Measurements from ENCODE around the gene PHACTR4.
"Not testable (repeated sequence)": the region's sequence is repeated elsewhere in the genome, so short reads cannot be mapped to it uniquely, and the experiment has no call there.

The PHACTR4 gene

GRCh38 chr1:28368608-28369007 lies 932 bp upstream of the PHACTR4 start:
- DNase-seq (ENCODE audit: low read depth); H3K4me3 ChIP-seq (ENCODE audit: low read depth, low read length): not testable (repeated sequence)

GRCh38 chr1:28370239-28371009 lies 884 bp downstream of the PHACTR4 start:
- H3K4me3 ChIP-seq (ENCODE audit: low read depth, low read length), result peak overlapping the region; percentile 84
- DNase-seq (ENCODE audit: low read depth), result no peak

- H3K4me3 ChIP-seq (ENCODE audit: low read depth, low read length), result no peak overlapping the region
- no peak for DNase-seq (ENCODE audit: low read depth)
Measured at GRCh38 chr1:28371010-28371377, 1.5 kb downstream of the PHACTR4 start.

GRCh38 chr1:28373450-28373849 lies 3.9 kb downstream of the PHACTR4 start:
- H3K4me3 ChIP-seq (ENCODE audit: low read depth, low read length); DNase-seq (ENCODE audit: low read depth): not testable (repeated sequence)

GRCh38 chr1:28374297-28374696 lies 4.8 kb downstream of the PHACTR4 start:
- no peak for DNase-seq (ENCODE audit: low read depth)
- no peak overlapping the region for H3K4me3 ChIP-seq (ENCODE audit: low read depth, low read length)

- not testable (repeated sequence) for DNase-seq (ENCODE audit: low read depth); H3K4me3 ChIP-seq (ENCODE audit: low read depth, low read length)
Measured at GRCh38 chr1:28375598-28375997, 6.1 kb downstream of the PHACTR4 start.

- not testable (repeated sequence) for DNase-seq (ENCODE audit: low read depth); H3K4me3 ChIP-seq (ENCODE audit: low read depth, low read length)
Measured at GRCh38 chr1:28376195-28376594, 6.7 kb downstream of the PHACTR4 start.

- no peak for DNase-seq (ENCODE audit: low read depth)
- no peak overlapping the region for H3K4me3 ChIP-seq (ENCODE audit: low read depth, low read length)
Measured at GRCh38 chr1:28378906-28379305, 9.4 kb downstream of the PHACTR4 start.

GRCh38 chr1:28380394-28380793 lies 10.9 kb downstream of the PHACTR4 start:
- no peak for DNase-seq (ENCODE audit: low read depth)
- H3K4me3 ChIP-seq (ENCODE audit: low read depth, low read length), result no peak overlapping the region

GRCh38 chr1:28383785-28384184 lies 14.2 kb downstream of the PHACTR4 start:
- H3K4me3 ChIP-seq (ENCODE audit: low read depth, low read length); DNase-seq (ENCODE audit: low read depth): not testable (repeated sequence)

- no peak overlapping the region for H3K4me3 ChIP-seq (ENCODE audit: low read depth, low read length)
- DNase-seq (ENCODE audit: low read depth), result peak; percentile 62
Measured at GRCh38 chr1:28392027-28392652, 22.6 kb downstream of the PHACTR4 start.

GRCh38 chr1:28394136-28394535 lies 24.6 kb downstream of the PHACTR4 start:
- H3K4me3 ChIP-seq (ENCODE audit: low read depth, low read length), result no peak overlapping the region
- no peak for DNase-seq (ENCODE audit: low read depth)

GRCh38 chr1:28395181-28395580 lies 25.6 kb downstream of the PHACTR4 start:
- DNase-seq (ENCODE audit: low read depth), result no peak
- no peak overlapping the region for H3K4me3 ChIP-seq (ENCODE audit: low read depth, low read length)

GRCh38 chr1:28401760-28402159 lies 32.2 kb downstream of the PHACTR4 start:
- H3K4me3 ChIP-seq (ENCODE audit: low read depth, low read length), result no peak overlapping the region
- no peak for DNase-seq (ENCODE audit: low read depth)

- H3K4me3 ChIP-seq (ENCODE audit: low read depth, low read length), result no peak overlapping the region
- no peak for DNase-seq (ENCODE audit: low read depth)
Measured at GRCh38 chr1:28409090-28409489, 39.5 kb downstream of the PHACTR4 start.

- DNase-seq (ENCODE audit: low read depth), result no peak
- no peak overlapping the region for H3K4me3 ChIP-seq (ENCODE audit: low read depth, low read length)
Measured at GRCh38 chr1:28411656-28412055, 42.1 kb downstream of the PHACTR4 start.

- no peak for DNase-seq (ENCODE audit: low read depth)
- no peak overlapping the region for H3K4me3 ChIP-seq (ENCODE audit: low read depth, low read length)
Measured at GRCh38 chr1:28412731-28413130, 43.2 kb downstream of the PHACTR4 start.

- DNase-seq (ENCODE audit: low read depth), result no peak
Measured at GRCh38 chr1:28416509-28417194, 47.1 kb downstream of the PHACTR4 start.

GRCh38 chr1:28417441-28417922 lies 47.9 kb downstream of the PHACTR4 start:
- DNase-seq (ENCODE audit: low read depth), result peak; percentile 70
- no peak overlapping the region for H3K4me3 ChIP-seq (ENCODE audit: low read depth, low read length)

More at GRCh38 chr1:28416509-28417194, 47.1 kb downstream of the PHACTR4 start:
- no peak overlapping the region for H3K4me3 ChIP-seq (ENCODE audit: low read depth, low read length)

- no peak for DNase-seq (ENCODE audit: low read depth)
- no peak overlapping the region for H3K4me3 ChIP-seq (ENCODE audit: low read depth, low read length)
Measured at GRCh38 chr1:28417926-28418637, 48.5 kb downstream of the PHACTR4 start.
